ENCODE results near the gene ZAR1L.
"Not testable (repeated sequence)": the region's sequence is repeated elsewhere in the genome, so short reads cannot be mapped to it uniquely, and the experiment has no call there.

- not testable (repeated sequence) for TF ChIP-seq CTCF (conservative IDR thresholded peaks at IDR 0.05; ENCODE audit: low read depth in 2 of 2); POLR2AphosphoS5 (IDR thresholded peaks at IDR 0.05; ENCODE audit: low read depth); ZNF331 (CRISPR knock-in tag; IDR thresholded peaks at IDR 0.05; ENCODE audit: low read depth); REST (IDR thresholded peaks at IDR 0.05; ENCODE audit: unreplicated experiment); EZH2 (IDR thresholded peaks at IDR 0.05; ENCODE audit: low read depth, unreplicated experiment); STAT1 (IDR thresholded peaks at IDR 0.05; ENCODE audit: unreplicated experiment); JUNB (IDR thresholded peaks at IDR 0.05; ENCODE audit: unreplicated experiment); EZH2phosphoT487 (IDR thresholded peaks at IDR 0.05; ENCODE audit: unreplicated experiment)
- TF ChIP-seq, protein P1, sequence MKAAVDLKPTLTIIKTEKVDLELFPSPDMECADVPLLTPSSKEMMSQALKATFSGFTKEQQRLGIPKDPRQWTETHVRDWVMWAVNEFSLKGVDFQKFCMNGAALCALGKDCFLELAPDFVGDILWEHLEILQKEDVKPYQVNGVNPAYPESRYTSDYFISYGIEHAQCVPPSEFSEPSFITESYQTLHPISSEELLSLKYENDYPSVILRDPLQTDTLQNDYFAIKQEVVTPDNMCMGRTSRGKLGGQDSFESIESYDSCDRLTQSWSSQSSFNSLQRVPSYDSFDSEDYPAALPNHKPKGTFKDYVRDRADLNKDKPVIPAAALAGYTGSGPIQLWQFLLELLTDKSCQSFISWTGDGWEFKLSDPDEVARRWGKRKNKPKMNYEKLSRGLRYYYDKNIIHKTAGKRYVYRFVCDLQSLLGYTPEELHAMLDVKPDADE (IDR thresholded peaks at IDR 0.05): not testable (repeated sequence)
These were observed 40.8 kb upstream of the ZAR1L start for GRCh38 chr13:32355935-32356334.
